MCF 10A (cell line): ENCODE data around the gene TBX6. TPM values are rescaled to one million over a fixed set of nuclear protein-coding genes. Genes with fewer than 3 reads are reported as not detected.
A peak's percentile ranks its signal among the peaks of the same experiment; 100 is the strongest.
"Not testable (repeated sequence)": the region's sequence is repeated elsewhere in the genome, so short reads cannot be mapped to it uniquely, and the experiment has no call there.

Experiments
- BruUV-seq: library from RNA; stranded (reverse); fragments of 400-500 nt; replicated peaks from 2 replicates; lab custom pipeline; 2021; lab: Mats Ljungman, UMichigan
- CTCF ChIA-PET: fragments of 300-600 bp; sonication (Branson Sonifier 250); formaldehyde crosslinking; extraction: SDS; loops from one replicate; lab custom pipeline; 2021; ENCODE audit warnings: antibody characterized with exemption, inconsistent platforms; lab: Yijun Ruan, JAX
- POLR2A ChIA-PET: fragments of 300-600, 350-650 bp; sonication (Branson Sonifier 250); formaldehyde crosslinking; extraction: SDS; loops from one replicate; lab custom pipeline; 2020; ENCODE audit warnings: antibody characterized with exemption, inconsistent platforms; lab: Yijun Ruan, JAX
- DNase-seq: peaks from one replicate; pipeline ENCODE4 v3.0.0-alpha.2; 2018; ENCODE audit not compliant: unreplicated experiment
- H3K27ac Mint-ChIP-seq: one replicate; pipeline ENCODE4 v1.8.0; 2022; ENCODE audit warnings: mild to moderate bottlenecking, low read depth, mixed read lengths; ENCODE audit not compliant: unreplicated experiment
- H3K27me3 Mint-ChIP-seq: one replicate; pipeline ENCODE4 v1.8.0; 2022; ENCODE audit warnings: mixed read lengths; ENCODE audit not compliant: insufficient read depth, unreplicated experiment
- H3K36me3 Mint-ChIP-seq: one replicate; pipeline ENCODE4 v1.8.0; 2022; ENCODE audit warnings: mild to moderate bottlenecking, moderate library complexity, mixed read lengths; ENCODE audit not compliant: insufficient read depth, unreplicated experiment
- H3K4me1 Mint-ChIP-seq: one replicate; pipeline ENCODE4 v1.8.0; 2022; ENCODE audit warnings: mixed read lengths; ENCODE audit not compliant: insufficient read depth, unreplicated experiment
- H3K4me3 Mint-ChIP-seq: one replicate; pipeline ENCODE4 v1.8.0; 2022; ENCODE audit warnings: mild to moderate bottlenecking, moderate library complexity, mixed read lengths; ENCODE audit not compliant: unreplicated experiment
- H3K9me3 Mint-ChIP-seq: one replicate; pipeline ENCODE4 v1.8.0; 2022; ENCODE audit warnings: mixed read lengths; ENCODE audit not compliant: unreplicated experiment
- CTCF ChIP-seq: fragments of 200-600 bp; IDR thresholded peaks from one replicate; pipeline ENCODE4 v1.8.0; 2022; ENCODE audit warnings: antibody characterized with exemption, mild to moderate bottlenecking; ENCODE audit not compliant: unreplicated experiment
- intact Hi-C: fragments of 100-400 bp; cut with micrococcal nuclease; formaldehyde crosslinking; loops from 2 replicates; pipeline ENCODE4 v1.14.1; 2022
- total RNA-seq: library from RNA; stranded (reverse); gene quantifications from 2 replicates; pipeline ENCODE4 v1.2.3, GENCODE V29; 2022

TBX6 gene
- total RNA-seq, 1 experiment from 2014 or later = 0.16 TPM

GRCh38 chr16:30116291-30117207 is 24.8 kb upstream of the TBX6 start:
- no peak for DNase-seq
- ChIA-PET POLR2A (interaction anchor here (0.7 kb wide), 1 partner anchor 21 kb away, joined by 3 read pairs; the partner anchor contains the start of gene YPEL3), CTCF (interaction anchor here (0.5 to 0.6 kb wide), 2 partner anchors 62 to 1933 kb away, joined by 3 read pairs; no protein-coding TSS in a partner anchor)
- no peak for TF ChIP-seq CTCF
- Mint-ChIP-seq H3K4me3 (no peak overlapping the region), H3K27ac (no peak overlapping the region), H3K27me3 (no peaks in the 10 kb centered on the region), H3K36me3 (peaks cover 6% of the 10 kb centered on the region), H3K4me1 (peaks cover 7% of the 10 kb centered on the region), H3K9me3 (no peaks in the 10 kb centered on the region)
- intact Hi-C loops = no loop called here
- no TSS peak for BruUV-seq

GRCh38 chr16:30115238-30115637 is 23.5 kb upstream of the TBX6 start:
- H3K4me1 Mint-ChIP-seq = peaks cover 7% of the 10 kb centered on the region
- H3K36me3 Mint-ChIP-seq = peaks cover 6% of the 10 kb centered on the region
- H3K4me3 Mint-ChIP-seq = no peak overlapping the region
- no peaks in the 10 kb centered on the region for H3K27me3 Mint-ChIP-seq
- DNase-seq = peak; percentile 46
- TF ChIP-seq CTCF = no peak
- no TSS peak for BruUV-seq
- CTCF ChIA-PET = interaction anchor here (0.6 kb wide), 1 partner anchor 19 kb away, joined by 3 read pairs; no protein-coding TSS in a partner anchor
- H3K27ac Mint-ChIP-seq = no peak overlapping the region
- intact Hi-C loops = no loop called here
- POLR2A ChIA-PET = interaction anchor here (0.6 to 2.0 kb wide), 2 partner anchors 9 kb away, joined by 4 to 6 read pairs; no protein-coding TSS in a partner anchor
- H3K9me3 Mint-ChIP-seq = no peaks in the 10 kb centered on the region

GRCh38 chr16:30114833-30115232 is 23.1 kb upstream of the TBX6 start:
- intact Hi-C loops = not testable (repeated sequence)
- POLR2A ChIA-PET = interaction anchor here (0.6 to 2.0 kb wide), 2 partner anchors 8 to 9 kb away, joined by 4 to 6 read pairs; no protein-coding TSS in a partner anchor

GRCh38 chr16:30114411-30114810 is 22.7 kb upstream of the TBX6 start:
- H3K36me3 Mint-ChIP-seq = peaks cover 6% of the 10 kb centered on the region
- H3K9me3 Mint-ChIP-seq = no peaks in the 10 kb centered on the region
- BruUV-seq = no TSS peak
- no peaks in the 10 kb centered on the region for H3K27me3 Mint-ChIP-seq
- TF ChIP-seq CTCF = no peak
- peaks cover 7% of the 10 kb centered on the region for H3K4me1 Mint-ChIP-seq
- DNase-seq = no peak
- no peak overlapping the region for H3K27ac Mint-ChIP-seq
- CTCF ChIA-PET = interaction anchor here (1.2 to 2.9 kb wide), 2 partner anchors 11 to 23 kb away, joined by 4 to 16 read pairs; partner anchors contain the start of gene TBX6
- intact Hi-C loops = no loop called here
- H3K4me3 Mint-ChIP-seq = no peak overlapping the region
- POLR2A ChIA-PET = interaction anchor here (0.6 to 2.0 kb wide), 2 partner anchors 8 to 10 kb away, joined by 4 to 6 read pairs; no protein-coding TSS in a partner anchor

More at GRCh38 chr16:30114833-30115232, 23.1 kb upstream of the TBX6 start:
- CTCF ChIA-PET, H3K36me3 Mint-ChIP-seq, H3K27ac Mint-ChIP-seq, BruUV-seq, DNase-seq, H3K4me3 Mint-ChIP-seq, H3K9me3 Mint-ChIP-seq, H3K4me1 Mint-ChIP-seq, H3K27me3 Mint-ChIP-seq: not testable (repeated sequence)
